Panc1 (cell line): ENCODE data around the gene ADARB2.

Experiments
- CTCF ChIP-seq: fragments of 450-650 bp; IDR thresholded peaks from 2 replicates; pipeline ENCODE4 v1.5.1; 2017; ENCODE audit warnings: mild to moderate bottlenecking
- POLR2AphosphoS5 ChIP-seq: IDR thresholded peaks from 2 replicates; pipeline ENCODE4 v1.6.1; 2012; ENCODE audit warnings: mild to moderate bottlenecking, low read depth, low read length, moderate library complexity
- SIN3A ChIP-seq: IDR thresholded peaks from 2 replicates; pipeline ENCODE4 v1.6.1; 2012; ENCODE audit warnings: low read depth, mild to moderate bottlenecking, low read length, moderate library complexity, borderline replicate concordance; ENCODE audit not compliant: insufficient read depth

GRCh38 chr10:1434202-1434601 is 303.1 kb downstream of the ADARB2 start:
- TF ChIP-seq CTCF, result no peak
- TF ChIP-seq POLR2AphosphoS5, result no peak
- no peak for TF ChIP-seq SIN3A
